ENCODE results near the gene AFF1.
"Not testable (repeated sequence)": the region's sequence is repeated elsewhere in the genome, so short reads cannot be mapped to it uniquely, and the experiment has no call there.

The AFF1 gene

DNA sequence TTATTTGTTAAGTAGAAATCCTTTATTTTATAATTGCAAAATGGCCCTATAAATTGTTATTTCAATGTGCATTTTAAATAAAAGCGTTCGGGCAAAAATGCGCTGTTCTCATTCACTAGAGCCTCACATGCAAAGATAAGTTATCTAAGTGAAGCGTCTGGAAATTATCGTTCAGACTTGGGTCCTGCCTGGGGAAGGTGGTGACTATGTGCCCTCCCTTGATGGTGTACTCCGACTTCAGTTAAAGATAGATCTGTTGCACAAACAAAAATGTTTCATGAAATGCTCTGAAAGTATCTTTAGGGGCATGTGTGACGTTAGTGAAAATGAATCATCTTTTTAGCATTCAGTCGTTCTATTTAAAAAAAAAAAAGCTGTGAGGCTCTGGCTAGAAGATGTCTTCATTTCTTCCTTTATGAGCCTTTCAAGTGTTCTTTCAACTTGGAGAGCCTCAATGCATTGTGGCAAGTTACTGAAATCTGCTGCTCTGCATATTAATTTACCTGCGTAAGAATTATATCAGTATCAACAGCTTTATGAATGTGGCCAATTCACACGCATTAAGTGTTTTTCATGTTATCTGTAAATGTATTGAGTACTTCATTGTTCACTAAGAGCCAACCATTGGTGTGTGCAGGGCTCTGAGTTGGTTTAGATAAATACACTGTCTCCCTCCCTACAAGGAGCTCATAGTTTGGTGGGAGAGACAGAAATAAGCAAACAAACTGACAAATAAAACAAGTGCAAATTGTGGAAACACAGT is 83.0 kb downstream of the AFF1 start:
- DNase-seq = no peak

DNA sequence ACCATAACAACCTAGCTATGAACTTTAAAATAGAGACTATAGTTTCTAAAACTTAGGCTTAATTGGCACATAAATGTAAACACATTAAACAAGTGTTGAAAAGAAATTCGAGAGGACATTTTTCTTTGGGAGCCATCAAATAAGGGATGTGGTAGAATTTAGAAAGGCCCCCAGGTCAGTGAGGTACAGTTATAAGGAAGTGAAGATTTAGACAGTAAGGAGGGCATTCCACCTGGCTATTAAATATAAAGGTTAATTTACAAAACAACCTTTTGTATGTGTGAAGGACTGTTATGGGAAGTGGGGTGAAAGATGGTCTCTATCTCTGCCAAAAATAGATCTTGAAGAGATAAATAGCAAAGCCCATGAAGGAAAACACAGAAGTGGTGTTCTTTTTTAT is 83.9 kb downstream of the AFF1 start:
- no peak for DNase-seq

DNA sequence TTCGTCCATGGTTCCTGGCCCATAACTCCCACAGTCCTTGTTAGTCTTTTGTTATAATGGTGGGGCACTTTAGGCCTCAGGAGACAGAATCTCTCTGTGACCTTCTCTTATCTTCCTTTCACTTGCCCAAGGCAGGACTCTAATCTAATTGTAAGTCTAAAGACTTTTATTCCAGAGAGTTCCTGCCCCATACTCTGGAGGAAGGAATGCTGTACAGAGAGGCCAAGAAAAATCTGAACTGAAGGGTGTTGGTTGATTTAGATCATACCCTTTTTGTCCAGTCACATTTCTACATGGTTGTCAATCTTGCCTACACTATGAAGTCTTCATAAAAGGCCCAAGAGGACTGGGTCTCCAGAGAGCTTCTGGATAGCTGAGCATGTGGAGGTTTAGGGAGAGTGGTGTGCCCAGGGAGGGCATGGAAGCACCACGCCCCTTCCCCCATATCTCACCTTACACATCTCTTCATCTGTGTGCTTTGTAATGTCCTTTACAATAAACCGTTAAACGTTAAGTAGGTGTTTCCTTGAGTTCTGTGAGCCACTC is 84.5 kb downstream of the AFF1 start:
- no peak for DNase-seq

DNA sequence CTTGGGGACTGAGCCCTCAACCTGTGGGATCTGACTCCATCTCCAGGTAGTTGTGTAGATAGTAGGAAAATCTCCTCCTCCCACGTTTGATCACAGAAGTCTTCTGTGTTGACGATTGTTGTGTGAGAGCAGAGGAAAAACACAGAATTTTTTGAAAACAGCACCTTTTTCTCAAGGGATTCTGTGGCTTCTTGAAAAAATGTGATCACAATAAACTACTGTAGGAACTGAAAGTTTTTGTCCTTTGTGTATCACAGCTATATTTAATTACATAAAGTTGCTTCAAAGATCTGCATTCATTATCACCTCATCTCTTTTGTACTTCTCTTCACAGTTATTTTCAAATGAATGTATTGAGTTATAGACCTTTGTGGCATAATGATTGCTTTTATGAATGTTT is 85.1 kb downstream of the AFF1 start:
- DNase-seq = no peak

DNA sequence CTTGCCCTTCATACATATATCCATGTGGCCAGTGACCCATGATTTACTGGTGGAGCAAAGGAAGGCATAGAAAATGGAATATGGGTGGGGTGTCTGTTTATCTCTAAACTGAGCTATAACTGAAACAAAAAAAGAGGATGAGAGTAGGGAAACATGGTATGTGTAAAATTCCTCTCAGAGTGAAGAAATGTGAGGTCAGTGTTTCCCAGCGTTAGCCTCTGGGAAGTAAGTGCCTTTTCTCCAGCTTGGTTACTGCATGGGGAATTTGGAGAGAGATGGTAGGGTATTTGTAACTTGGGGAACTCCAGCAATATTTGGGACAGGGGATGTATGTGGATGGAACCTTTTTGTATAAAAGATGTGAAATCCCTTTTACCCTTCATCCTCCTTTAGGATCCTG is 89.4 kb downstream of the AFF1 start:
- no peak for DNase-seq

DNA sequence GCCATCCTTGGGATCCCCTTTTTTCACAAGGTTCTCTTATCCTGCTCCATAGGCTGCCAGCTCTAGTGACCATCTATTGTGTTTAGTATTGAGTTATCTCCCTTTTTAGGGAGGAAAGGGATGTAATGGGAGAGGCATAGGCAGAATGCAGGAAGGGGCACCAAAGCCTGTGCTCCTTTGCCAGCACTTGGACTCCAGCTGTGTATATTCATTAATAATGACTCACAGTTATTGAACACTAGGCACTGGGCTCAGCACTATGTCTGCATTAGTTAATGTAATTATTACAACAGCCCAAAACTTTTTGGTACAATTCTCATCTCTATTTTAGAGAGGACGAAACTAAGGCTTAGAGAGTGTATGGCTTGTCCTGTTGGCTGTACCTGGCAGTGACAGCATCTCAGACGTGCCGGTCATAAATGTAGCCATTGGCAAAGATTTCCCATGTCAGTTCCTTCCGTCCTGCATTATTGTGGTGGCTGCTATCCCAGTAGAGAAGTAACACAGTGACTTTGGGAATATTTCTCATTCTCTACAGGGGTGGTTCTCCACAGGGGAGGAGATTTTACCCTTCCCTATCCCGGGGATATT is 90.3 kb downstream of the AFF1 start:
- no peak for DNase-seq

DNA sequence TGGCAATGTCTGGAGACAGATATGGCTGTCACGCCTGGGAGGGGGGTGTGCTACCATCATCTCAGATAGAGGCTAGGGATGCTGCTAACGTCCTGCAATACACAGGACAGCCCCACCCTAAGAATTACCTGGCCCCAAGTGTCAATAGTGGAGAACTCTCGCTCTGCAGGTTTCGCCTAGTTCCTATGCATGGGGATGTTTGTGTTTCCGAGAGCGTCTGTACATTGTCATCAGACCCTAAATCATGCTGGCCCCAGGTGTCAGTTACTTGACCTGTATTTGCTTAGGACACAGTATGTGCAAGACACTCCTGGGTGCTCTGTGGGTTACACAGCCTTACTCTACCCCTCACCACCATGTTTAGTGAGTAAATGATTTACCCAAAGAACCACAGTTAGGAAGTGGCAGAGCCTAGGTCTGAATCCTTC is 90.8 kb downstream of the AFF1 start:
- DNase-seq = no peak

DNA sequence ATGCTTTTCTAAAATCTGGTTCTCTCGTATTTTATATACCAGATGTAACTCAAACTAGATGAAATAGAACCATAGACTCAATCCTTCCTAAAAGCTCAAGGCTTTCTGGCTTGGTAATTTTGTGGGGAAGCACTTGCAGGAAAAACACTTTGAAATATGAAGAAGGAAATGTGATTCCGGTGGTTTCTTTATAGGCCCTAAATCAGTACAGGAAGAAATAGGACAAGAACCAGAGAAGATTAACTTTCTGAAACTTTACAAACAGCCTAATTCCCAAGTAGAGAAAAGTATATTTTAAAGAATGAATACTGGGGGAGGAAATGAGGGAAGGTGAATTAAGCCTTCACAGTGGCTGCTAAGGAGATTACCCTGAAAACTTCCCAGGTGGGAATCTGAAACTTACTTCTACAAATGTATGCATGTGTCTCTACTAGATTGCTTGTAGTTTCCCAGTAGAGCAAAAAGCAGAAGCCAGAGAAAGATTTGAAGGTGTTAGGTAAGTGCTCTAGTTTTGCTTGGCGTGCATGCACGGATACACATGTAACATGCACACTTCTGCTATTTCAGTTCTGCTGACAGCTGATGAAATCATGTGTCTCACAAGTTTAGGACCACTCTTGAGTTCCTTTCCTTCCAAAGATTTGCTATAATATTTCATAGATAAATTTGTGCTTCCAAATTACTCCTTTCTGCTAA is 92.1 kb downstream of the AFF1 start:
- no peak for DNase-seq

DNA sequence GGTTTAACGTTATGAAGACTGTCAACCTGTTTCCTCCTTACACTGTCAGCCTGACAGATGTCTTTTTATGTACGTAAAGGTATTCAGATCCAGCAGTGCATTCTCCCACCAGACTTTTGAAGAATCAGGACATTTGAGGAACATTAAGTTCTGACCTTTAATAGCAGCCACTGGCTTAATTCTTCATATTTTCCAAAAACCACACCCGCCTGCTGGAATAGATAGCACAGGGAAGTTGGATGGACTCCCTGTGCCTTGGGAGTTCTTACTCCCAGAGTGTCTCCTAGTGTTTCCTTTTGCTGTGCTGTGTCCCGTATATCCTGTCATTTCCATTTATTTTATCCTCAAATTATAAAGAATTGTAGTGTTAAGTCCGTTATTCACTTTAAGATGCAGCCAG is 94.5 kb downstream of the AFF1 start:
- no peak for DNase-seq

DNA sequence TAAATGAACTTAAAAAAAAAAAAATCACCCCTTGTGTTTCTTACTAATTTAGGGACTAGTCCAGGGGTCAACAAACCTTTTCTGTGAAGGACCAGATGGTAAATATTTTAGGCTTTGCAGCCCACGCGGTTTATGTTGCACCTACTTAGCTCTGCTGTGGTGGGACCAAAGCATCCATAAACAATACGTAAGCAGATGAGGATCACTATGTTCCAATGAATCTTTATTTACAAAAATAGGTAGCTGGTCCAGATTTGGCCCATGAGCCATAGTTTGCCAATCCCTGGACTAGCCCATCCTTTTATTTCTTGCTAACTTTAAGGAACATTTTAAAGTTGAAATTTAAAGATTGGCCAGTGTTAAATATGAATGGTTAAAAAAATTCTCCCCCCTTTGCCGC is 95.3 kb downstream of the AFF1 start:
- no peak for DNase-seq

DNA sequence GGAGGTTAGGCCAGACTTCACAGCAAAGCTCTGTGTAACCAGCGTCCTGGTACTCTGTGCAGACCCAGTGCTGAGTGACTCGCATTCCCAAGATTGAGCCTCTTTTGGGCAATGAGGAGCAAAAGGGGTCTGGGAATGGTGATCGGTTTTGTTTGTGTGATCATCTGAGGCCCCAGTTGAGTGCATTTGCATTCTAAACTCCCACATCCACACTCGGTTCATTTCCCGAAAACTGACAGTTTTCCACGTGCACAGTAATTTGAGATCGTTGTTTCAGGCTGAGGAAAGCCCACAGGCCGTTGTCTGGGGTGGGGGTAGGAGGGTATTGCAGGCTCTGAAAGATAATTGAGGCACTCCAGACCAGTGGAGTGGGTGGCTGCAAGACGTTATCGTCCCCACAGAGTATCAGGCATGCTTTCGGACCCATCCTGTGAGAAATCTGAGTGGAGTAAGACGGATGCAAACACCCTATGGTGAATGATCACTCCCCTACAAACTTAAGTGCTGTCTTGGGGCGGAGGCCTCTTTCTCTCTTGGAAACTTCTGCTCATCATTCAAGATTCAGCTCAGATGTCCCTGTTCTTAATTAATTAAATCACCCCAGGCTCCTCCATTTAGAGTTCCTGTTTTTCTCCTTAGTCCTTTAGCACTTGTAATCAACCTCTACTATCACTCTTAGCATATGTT is 96.1 kb downstream of the AFF1 start:
- no peak for DNase-seq

DNA sequence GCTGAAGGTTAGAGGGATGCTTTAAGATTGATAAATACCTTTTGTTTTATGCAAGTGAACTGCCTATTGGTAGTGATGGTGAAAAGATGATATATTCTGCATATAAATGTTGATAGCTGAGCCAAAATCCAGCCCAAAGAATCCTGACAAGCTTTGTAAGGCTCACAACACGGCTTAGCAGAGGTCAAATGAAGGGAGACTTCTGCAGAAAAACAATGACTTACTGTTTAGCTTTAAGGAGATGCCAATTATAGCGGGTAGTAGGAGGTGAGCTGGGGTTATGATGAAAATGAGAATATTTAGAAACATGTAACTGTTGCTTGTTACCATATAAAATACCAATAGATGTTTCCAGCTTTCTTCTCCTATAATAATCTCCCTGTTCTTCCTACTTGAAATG is 97.1 kb downstream of the AFF1 start:
- no peak for DNase-seq

DNA sequence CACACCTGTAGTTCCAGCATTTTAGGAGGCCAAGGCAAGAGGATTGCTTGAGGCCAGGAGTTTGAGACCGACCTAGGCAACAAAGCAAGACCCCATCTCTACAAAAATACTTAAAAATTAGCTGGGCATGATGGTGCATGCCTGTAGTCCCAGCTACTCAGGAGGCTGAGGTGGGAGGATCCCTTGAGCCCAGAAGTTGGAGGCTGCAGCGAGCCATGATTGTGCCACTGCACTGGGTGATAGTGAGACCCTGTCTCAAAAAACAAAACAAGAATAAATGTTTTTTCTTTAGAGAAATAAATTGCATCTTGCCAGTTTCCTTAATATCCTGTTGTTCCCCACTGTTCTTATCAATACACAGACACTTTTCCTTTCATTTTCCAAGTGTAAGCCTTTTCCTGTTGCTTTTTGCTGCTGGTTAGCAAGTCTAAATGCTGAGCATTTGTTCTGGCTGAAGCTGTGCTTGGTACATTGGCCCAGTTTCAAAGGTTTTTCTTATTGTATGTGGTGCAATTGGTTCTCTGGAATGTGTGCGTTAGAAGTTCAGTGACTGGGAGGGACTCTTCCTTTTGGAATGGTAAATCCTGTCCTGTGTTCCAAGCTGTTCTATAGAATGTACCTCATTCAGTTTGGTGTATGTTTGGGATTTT is 98.2 kb downstream of the AFF1 start:
- no peak for DNase-seq

DNA sequence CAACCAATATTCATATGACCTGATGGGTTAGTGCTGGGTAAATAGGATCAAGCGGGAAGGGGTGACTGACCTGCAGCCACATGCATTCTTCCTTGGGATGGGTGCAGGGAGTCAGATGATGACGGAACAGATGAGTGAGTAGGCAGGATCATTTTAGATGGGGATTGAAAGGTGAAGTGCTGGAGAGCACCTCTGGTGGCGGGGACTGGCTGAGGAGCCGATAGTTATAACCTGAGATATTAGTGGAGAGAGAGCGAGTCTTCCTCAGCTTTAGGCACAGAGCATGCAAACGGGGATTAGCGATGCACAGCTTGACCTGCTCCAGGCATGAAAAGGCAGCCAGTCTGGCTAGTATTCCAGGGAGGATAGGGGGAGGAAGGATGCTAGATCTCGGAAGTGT is 99.1 kb downstream of the AFF1 start:
- DNase-seq = no peak

DNA sequence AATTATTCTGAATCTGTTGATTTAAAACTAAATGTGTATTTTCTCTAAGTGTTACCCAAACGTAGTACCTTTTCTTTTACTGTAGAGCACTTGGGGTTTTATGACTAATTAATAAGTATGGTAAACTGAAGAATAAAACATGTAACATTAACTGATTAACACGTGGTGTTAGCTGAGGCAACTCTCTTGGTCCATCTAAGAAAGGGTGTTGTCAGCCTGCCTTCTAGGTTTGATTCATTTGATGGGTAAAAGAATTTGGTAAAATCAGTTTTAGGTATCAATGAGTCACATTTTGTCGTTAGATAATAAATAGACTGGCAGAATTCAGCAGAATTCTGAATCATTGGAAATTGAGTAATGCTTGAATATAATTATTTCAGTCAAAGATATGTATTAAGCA is 99.7 kb downstream of the AFF1 start:
- no peak for DNase-seq

DNA sequence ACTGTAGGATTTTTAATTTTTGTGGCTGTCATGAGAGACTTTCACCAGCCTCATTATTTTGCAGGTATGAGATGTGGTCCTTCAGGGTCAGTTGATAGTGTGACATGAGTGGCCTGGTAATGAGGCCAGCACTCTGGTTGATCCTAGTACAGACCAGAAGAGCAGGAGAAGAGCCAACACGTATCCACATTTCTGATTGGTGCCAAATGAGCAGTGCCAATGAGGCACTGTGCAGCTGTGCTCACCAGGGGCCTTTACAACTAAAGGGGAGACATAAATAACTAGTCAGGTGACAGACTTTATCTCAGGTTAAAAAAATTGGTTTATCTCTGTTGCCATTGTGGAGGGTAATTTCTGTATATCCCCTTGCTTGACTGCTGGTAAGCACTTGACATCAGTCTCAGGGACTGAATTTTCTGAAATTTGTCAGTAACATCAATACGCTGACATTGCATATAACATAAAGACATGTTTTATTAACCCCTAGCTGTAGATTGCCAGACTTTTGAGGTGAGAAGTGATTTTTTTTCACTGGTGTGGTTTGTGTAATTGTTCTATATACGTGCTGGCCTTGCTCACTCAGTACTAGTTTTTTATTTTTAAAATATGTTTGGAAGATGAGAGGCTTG is 101.2 kb downstream of the AFF1 start:
- DNase-seq = no peak

DNA sequence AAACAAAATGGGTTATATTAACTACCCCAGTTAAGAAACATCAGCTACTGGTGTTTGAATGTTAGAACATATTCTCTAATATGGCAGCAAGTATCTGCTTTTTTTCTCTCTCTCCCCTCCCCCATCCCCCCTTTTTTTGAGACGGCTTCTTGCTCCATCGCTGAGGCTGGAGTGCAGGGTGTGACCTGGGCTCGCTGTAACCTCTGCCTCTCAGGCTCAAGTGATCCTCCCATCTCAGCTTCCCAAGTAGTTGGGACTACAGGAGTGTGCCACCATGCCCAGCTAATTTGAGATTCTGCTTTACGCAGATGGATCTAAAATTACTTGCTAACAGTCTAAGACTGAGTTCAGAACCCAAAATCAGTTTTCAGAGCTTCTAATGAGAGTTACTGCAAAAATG is 101.9 kb downstream of the AFF1 start:
- DNase-seq = no peak

DNA sequence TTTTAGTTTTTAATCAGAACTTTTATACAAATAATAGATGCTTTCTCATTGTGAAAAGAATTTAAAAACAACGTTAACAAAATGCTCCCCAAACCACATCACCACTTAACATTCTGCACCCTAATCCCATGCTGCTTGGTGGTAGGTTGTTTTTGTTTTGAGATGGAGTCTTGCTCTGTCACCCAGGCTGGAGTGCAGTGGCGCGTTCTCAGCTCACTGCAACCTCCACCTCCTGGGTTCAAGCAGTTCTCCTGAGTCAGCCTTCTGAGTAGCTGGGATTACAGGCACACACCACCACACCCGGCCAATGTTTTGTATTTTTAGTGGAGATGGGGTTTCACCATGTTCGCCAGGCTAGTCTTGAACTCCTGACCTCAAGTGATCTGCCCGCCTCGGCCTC is 102.4 kb downstream of the AFF1 start:
- not testable (repeated sequence) for DNase-seq

DNA sequence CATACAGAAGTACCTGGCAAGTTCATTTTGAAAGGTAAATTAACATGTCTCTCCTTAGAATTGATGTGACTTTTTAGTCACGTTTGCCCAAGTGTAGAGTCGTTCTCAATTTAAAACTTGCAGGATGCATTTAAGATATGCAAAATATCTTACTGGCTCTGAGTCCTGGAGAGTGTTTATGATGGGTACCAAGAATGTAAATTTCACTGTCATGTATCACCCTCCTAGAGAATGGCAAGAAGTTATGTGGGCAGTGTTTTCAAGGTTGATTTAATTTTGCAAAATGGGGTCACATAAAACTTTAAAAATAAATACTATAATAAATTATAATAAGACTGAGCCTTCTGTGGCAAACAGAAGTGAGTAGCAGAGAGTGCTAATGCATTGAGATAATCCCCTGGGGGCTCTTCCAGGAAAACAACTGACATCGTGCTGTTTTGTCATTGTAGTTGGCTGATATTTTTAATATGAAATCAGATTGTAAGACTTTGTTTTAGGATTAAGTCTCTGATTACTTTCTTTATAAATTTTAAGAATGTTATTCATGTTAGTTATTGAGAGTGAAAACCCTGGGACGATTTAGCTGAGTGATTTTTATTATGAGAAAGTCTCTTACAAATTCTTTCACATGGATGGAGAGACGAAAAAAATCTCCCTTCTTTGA is 103.0 kb downstream of the AFF1 start:
- no peak for DNase-seq

DNA sequence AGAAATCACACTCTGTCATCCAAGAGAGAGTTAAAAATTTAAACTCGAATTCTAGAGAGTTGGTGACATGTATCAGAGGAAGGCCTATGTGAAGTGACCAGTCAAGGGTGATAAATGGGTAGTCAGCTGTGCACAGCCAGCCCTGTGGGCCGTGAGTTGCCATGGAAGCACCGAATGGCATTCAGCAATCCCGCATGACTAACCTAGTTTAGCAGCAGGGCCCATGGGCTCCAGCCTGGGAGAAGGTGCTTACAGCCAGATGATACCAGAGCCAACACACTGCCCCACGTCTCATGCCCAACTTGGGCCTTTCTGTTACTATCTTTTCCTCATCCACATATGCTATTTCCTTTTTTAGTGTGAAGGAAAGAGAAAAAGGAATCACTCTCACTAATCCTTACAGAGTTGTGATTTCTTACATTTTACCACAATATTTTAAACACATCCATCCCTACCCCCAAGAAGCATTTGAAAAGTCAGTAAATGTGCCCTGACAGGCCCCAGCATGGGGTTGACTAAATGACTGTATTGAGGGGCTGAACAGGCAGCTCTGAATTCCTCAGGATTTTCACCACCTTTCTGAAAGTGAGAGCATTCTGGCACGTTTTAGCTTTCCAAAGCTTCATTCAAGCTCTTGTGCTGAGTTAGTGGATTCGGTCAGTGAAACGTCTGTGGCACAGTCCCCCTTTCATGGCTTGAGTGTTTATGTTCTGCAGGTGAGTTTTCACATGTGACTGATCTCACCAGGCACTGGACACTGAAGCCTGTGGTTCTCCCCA is 104.2 kb downstream of the AFF1 start:
- DNase-seq = no peak

DNA sequence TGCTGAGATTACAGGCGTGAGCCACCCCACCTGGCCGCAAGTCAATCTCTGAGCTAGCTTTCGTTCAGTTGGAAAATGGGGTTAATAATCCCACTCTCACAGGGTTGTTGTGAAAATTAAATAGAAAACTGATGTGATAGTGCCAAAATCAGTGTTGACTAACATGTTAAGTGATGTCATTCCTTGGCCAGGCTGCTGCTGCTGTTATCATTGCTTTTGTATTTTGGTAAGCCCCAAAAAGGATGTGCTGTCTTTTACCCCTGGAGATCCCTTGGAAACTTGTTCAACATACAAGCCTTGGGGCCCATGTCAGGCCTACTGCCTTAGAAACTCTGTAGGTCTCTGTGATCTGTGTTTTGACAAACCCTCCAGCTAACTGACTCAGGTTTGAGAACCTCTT is 106.3 kb downstream of the AFF1 start:
- DNase-seq = no peak
